HepG2 (cell line): Measurements from ENCODE around the gene KLHL21.

ENCODE experiments used
- CTCF ChIP-seq: sonication (generic); formaldehyde crosslinking; IDR thresholded peaks from 2 replicates; pipeline ENCODE4 v1.5.0; 2020; ENCODE audit warnings: mild to moderate bottlenecking, missing genetic modification reagents, moderate library complexity
- DNMT1 ChIP-seq: sonication (generic); formaldehyde crosslinking; IDR thresholded peaks from 2 replicates; pipeline ENCODE4 v1.5.1; 2020; ENCODE audit warnings: mild to moderate bottlenecking, missing genetic modification reagents
- FLYWCH1 ChIP-seq: sonication (generic); formaldehyde crosslinking; IDR thresholded peaks from 2 replicates; pipeline ENCODE4 v1.8.1; 2023; ENCODE audit warnings: mild to moderate bottlenecking, missing genetic modification reagents
- KDM1A ChIP-seq: IDR thresholded peaks from 2 replicates; pipeline ENCODE4 v1.6.1; 2016; ENCODE audit warnings: missing compliant biosample characterization
- MEF2D ChIP-seq: sonication (generic); formaldehyde crosslinking; IDR thresholded peaks from 2 replicates; pipeline ENCODE4 v1.5.1; 2020; ENCODE audit warnings: mild to moderate bottlenecking, missing genetic modification reagents
- NFAT5 ChIP-seq: sonication (generic); formaldehyde crosslinking; IDR thresholded peaks from 2 replicates; pipeline ENCODE4 v1.4.0; 2020; ENCODE audit warnings: missing genetic modification reagents
- POLR2AphosphoS2 ChIP-seq: IDR thresholded peaks from 2 replicates; pipeline ENCODE4 v1.6.1; 2011; ENCODE audit warnings: low read depth, low read length, improper control_type of control experiment
- RBM22 ChIP-seq: fragments of 200-400 bp; formaldehyde crosslinking; optimal IDR thresholded peaks from 2 replicates; pipeline ENCODE3; 2017; ENCODE audit warnings: mild to moderate bottlenecking, low read length, moderate library complexity
- ZC3H4 ChIP-seq: sonication (generic); formaldehyde crosslinking; IDR thresholded peaks from 2 replicates; pipeline ENCODE4 v1.4.0; 2020; ENCODE audit warnings: missing genetic modification reagents, borderline replicate concordance
- ZNF230 ChIP-seq: sonication (generic); formaldehyde crosslinking; IDR thresholded peaks from 2 replicates; pipeline ENCODE4 v1.4.0; 2020; ENCODE audit warnings: mild to moderate bottlenecking, missing genetic modification reagents
- ZNF274 ChIP-seq: sonication (generic); formaldehyde crosslinking; IDR thresholded peaks from 2 replicates; pipeline ENCODE4 v1.5.1; 2020; ENCODE audit warnings: mild to moderate bottlenecking, missing genetic modification reagents
- ZNF629 ChIP-seq: sonication (generic); formaldehyde crosslinking; conservative IDR thresholded peaks from 2 replicates; pipeline ENCODE4 v1.5.0; 2020; ENCODE audit warnings: missing genetic modification reagents
- ZNF768 ChIP-seq: sonication (generic); formaldehyde crosslinking; IDR thresholded peaks from 2 replicates; pipeline ENCODE4 v1.4.0; 2020; ENCODE audit warnings: missing genetic modification reagents
- ZXDC ChIP-seq: sonication (generic); formaldehyde crosslinking; IDR thresholded peaks from 2 replicates; pipeline ENCODE4 v1.5.0; 2020; ENCODE audit warnings: mild to moderate bottlenecking, missing genetic modification reagents

GRCh38 chr1:6637770-6638169 lies 35.1 kb upstream of the KLHL21 start:
- no peak for TF ChIP-seq FLYWCH1
- no peak for TF ChIP-seq ZNF768 (CRISPR knock-in tag)
- TF ChIP-seq NFAT5 (CRISPR knock-in tag): no peak
- TF ChIP-seq DNMT1 (CRISPR knock-in tag): no peak
- TF ChIP-seq MEF2D (CRISPR knock-in tag): no peak
- TF ChIP-seq POLR2AphosphoS2: no peak
- no peak for TF ChIP-seq ZNF629 (CRISPR knock-in tag)
- no peak for TF ChIP-seq ZNF274 (CRISPR knock-in tag)
- no peak for TF ChIP-seq CTCF (CRISPR knock-in tag)
- no peak for TF ChIP-seq KDM1A (CRISPR knock-in tag)
- TF ChIP-seq ZXDC (CRISPR knock-in tag): no peak
- TF ChIP-seq ZNF230: no peak
- no peak for TF ChIP-seq ZC3H4 (CRISPR knock-in tag)
- TF ChIP-seq RBM22: no peak
